HL-60 (cell line): ENCODE measurements around the gene SLITRK3.

ENCODE experiments used
- DNase-seq, 2 experiments: peaks; one replicate each; pipeline ENCODE4 v3.0.0-alpha.2; 2010 to 2020; ENCODE audit warnings: low read depth in 1 of 2, low spot score in 1 of 2
- H3K27ac ChIP-seq: fragments of 250-450 bp; sonication (Bioruptor Pico); replicated peaks from 2 replicates; pipeline ENCODE4 v1.5.1; 2020; ENCODE audit warnings: mild to moderate bottlenecking, moderate library complexity
- H3K27me3 ChIP-seq: fragments of 250-450 bp; sonication (Bioruptor Pico); 2 replicates; pipeline ENCODE4 v1.5.1; 2021; ENCODE audit warnings: mild to moderate bottlenecking, moderate library complexity; ENCODE audit not compliant: insufficient read depth, poor library complexity, severe bottlenecking
- H3K4me3 ChIP-seq: replicated peaks from 2 replicates; pipeline ENCODE4 v1.5.1; 2011; ENCODE audit warnings: mild to moderate bottlenecking, control low read depth, low read length; ENCODE audit not compliant: insufficient read depth
- CTCF ChIP-seq: IDR thresholded peaks from one replicate; pipeline ENCODE4 v1.5.1; 2011; ENCODE audit warnings: low read length, control low read depth, inconsistent platforms; ENCODE audit not compliant: insufficient read depth
- GABPA ChIP-seq: IDR thresholded peaks from 2 replicates; pipeline ENCODE4 v1.6.1; 2012; ENCODE audit warnings: low read depth
- POLR2AphosphoS5 ChIP-seq: IDR thresholded peaks from 2 replicates; pipeline ENCODE4 v1.6.1; 2012; ENCODE audit warnings: low read depth
- REST ChIP-seq: IDR thresholded peaks from 2 replicates; pipeline ENCODE4 v1.6.1; 2012; ENCODE audit warnings: low read depth; ENCODE audit not compliant: insufficient replicate concordance
- SPI1 ChIP-seq: IDR thresholded peaks from 2 replicates; pipeline ENCODE4 v1.6.1; 2012; ENCODE audit warnings: low read depth, mild to moderate bottlenecking, borderline replicate concordance

The SLITRK3 gene

GRCh38 chr3:165211721-165212120, 15.5 kb upstream of the SLITRK3 start:
- Histone ChIP-seq H3K27me3 (no peaks in the 10 kb centered on the region), H3K27ac (no peak overlapping the region), H3K4me3 (no peak overlapping the region)
- no peak for TF ChIP-seq SPI1
- TF ChIP-seq POLR2AphosphoS5 = no peak
- no peak for TF ChIP-seq CTCF
- TF ChIP-seq REST = no peak
- no peak for TF ChIP-seq GABPA
- DNase-seq = no peak

GRCh38 chr3:165210727-165211126, 14.5 kb upstream of the SLITRK3 start:
- no peak for DNase-seq
- no peak overlapping the region for H3K4me3 ChIP-seq
- H3K27ac ChIP-seq = no peak overlapping the region
- no peaks in the 10 kb centered on the region for H3K27me3 ChIP-seq
- TF ChIP-seq REST = no peak
- no peak for TF ChIP-seq GABPA
- TF ChIP-seq CTCF = no peak
- TF ChIP-seq SPI1 = no peak
- no peak for TF ChIP-seq POLR2AphosphoS5

GRCh38 chr3:165210132-165210531, 13.9 kb upstream of the SLITRK3 start:
- H3K27ac ChIP-seq = no peak overlapping the region
- TF ChIP-seq GABPA (no peak), POLR2AphosphoS5 (no peak), REST (no peak), CTCF (no peak), SPI1 (no peak)
- no peak for DNase-seq
- H3K27me3 ChIP-seq = no peaks in the 10 kb centered on the region
- H3K4me3 ChIP-seq = no peak overlapping the region
